ENCODE results near the gene SPEG.

Gene SPEG

GRCh38 chr2:219482674-219483405 lies 48.2 kb downstream of the SPEG start:
- no peak overlapping the region for H3K4me3 ChIP-seq (ENCODE audit: low read depth, low read length)

DNA sequence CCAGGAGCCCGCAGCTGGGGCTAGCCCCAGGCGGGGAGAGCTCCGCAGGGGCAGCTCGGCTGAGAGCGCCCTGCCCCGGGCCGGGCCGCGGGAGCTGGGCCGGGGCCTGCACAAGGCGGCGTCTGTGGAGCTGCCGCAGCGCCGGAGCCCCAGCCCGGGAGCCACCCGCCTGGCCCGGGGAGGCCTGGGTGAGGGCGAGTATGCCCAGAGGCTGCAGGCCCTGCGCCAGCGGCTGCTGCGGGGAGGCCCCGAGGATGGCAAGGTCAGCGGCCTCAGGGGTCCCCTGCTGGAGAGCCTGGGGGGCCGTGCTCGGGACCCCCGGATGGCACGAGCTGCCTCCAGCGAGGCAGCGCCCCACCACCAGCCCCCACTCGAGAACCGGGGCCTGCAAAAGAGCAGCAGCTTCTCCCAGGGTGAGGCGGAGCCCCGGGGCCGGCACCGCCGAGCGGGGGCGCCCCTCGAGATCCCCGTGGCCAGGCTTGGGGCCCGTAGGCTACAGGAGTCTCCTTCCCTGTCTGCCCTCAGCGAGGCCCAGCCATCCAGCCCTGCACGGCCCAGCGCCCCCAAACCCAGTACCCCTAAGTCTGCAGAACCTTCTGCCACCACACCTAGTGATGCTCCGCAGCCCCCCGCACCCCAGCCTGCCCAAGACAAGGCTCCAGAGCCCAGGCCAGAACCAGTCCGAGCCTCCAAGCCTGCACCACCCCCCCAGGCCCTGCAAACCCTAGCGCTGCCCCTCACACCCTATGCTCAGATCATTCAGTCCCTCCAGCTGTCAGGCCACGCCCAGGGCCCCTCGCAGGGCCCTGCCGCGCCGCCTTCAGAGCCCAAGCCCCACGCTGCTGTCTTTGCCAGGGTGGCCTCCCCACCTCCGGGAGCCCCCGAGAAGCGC lies 49.1 kb downstream of the SPEG start:
- H3K4me3 ChIP-seq (ENCODE audit: low read depth, low read length), result no peak overlapping the region
- TF ChIP-seq, protein P1, sequence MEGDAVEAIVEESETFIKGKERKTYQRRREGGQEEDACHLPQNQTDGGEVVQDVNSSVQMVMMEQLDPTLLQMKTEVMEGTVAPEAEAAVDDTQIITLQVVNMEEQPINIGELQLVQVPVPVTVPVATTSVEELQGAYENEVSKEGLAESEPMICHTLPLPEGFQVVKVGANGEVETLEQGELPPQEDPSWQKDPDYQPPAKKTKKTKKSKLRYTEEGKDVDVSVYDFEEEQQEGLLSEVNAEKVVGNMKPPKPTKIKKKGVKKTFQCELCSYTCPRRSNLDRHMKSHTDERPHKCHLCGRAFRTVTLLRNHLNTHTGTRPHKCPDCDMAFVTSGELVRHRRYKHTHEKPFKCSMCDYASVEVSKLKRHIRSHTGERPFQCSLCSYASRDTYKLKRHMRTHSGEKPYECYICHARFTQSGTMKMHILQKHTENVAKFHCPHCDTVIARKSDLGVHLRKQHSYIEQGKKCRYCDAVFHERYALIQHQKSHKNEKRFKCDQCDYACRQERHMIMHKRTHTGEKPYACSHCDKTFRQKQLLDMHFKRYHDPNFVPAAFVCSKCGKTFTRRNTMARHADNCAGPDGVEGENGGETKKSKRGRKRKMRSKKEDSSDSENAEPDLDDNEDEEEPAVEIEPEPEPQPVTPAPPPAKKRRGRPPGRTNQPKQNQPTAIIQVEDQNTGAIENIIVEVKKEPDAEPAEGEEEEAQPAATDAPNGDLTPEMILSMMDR (IDR thresholded peaks at IDR 0.05; ENCODE audit: borderline replicate concordance, insufficient read depth, low read depth, low read length), result no peak

More at GRCh38 chr2:219482674-219483405, 48.2 kb downstream of the SPEG start:
- TF ChIP-seq, protein P1 (IDR thresholded peaks at IDR 0.05; ENCODE audit: borderline replicate concordance, insufficient read depth, low read depth, low read length), result no peak

DNA sequence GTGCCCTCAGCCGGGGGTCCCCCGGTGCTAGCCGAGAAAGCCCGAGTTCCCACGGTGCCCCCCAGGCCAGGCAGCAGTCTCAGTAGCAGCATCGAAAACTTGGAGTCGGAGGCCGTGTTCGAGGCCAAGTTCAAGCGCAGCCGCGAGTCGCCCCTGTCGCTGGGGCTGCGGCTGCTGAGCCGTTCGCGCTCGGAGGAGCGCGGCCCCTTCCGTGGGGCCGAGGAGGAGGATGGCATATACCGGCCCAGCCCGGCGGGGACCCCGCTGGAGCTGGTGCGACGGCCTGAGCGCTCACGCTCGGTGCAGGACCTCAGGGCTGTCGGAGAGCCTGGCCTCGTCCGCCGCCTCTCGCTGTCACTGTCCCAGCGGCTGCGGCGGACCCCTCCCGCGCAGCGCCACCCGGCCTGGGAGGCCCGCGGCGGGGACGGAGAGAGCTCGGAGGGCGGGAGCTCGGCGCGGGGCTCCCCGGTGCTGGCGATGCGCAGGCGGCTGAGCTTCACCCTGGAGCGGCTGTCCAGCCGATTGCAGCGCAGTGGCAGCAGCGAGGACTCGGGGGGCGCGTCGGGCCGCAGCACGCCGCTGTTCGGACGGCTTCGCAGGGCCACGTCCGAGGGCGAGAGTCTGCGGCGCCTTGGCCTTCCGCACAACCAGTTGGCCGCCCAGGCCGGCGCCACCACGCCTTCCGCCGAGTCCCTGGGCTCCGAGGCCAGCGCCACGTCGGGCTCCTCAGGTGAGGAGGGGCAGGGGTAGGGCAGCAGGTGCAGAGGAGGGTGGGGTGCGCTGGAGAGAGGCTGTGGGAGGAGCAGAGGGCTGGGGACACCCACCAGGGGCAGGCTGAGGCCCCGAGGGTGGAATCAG lies 49.9 kb downstream of the SPEG start:
- TF ChIP-seq, protein P1 (IDR thresholded peaks at IDR 0.05; ENCODE audit: borderline replicate concordance, insufficient read depth, low read depth, low read length), result no peak
- no peak overlapping the region for H3K4me3 ChIP-seq (ENCODE audit: low read depth, low read length)

- TF ChIP-seq, protein P1 (IDR thresholded peaks at IDR 0.05; ENCODE audit: borderline replicate concordance, insufficient read depth, low read depth, low read length), result no peak
- no peak overlapping the region for H3K4me3 ChIP-seq (ENCODE audit: low read depth, low read length)
Measured at GRCh38 chr2:219485201-219485580, 50.5 kb downstream of the SPEG start.

DNA sequence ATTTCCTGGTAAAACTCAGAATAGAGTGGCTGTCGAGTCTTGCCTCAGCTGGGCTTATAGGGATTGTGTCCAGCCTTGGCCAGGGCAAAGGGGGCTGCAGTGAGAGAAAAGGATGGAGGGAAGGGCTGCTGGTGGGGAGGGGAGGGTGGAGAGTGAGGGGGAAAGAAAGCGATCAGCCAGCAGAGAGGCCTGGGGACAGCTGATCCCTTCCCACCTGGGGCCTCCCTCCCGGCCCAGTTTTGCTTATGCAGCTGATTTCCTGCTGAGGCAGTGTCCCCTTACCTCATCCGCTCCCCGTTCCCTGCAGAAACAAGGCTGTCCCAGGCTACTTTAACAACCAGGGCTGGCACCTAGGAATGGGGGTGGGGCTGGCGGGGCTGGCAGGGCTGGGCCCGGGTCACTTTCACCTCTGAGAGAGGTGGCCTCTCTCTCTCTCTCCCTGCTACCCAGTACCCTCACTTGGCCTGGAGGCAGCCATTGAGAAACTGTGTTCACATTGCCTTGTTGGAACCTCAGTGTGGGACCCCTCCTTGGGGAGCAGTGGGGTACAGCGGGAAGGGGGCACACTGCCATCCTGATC lies 51.8 kb downstream of the SPEG start:
- TF ChIP-seq, protein P1 (IDR thresholded peaks at IDR 0.05; ENCODE audit: borderline replicate concordance, insufficient read depth, low read depth, low read length), result no peak
- H3K4me3 ChIP-seq (ENCODE audit: low read depth, low read length), result no peak overlapping the region

- no peak overlapping the region for H3K4me3 ChIP-seq (ENCODE audit: low read depth, low read length)
- TF ChIP-seq, protein P1 (IDR thresholded peaks at IDR 0.05; ENCODE audit: borderline replicate concordance, insufficient read depth, low read depth, low read length), result no peak
Measured at GRCh38 chr2:219488149-219488843, 53.7 kb downstream of the SPEG start.
